Subcutaneous adipose tissue (tissue), 4 donors: ENCODE results near the gene FAM89A. TPM values are rescaled to one million over a fixed set of nuclear protein-coding genes. Genes with fewer than 3 reads are reported as not detected.

ENCODE experiments used
- CTCF ChIP-seq: fragments of 450-650 bp; IDR thresholded peaks from one replicate; pipeline ENCODE4 v1.5.1; 2016; ENCODE audit warnings: low read depth, mild to moderate bottlenecking, control low read depth, antibody characterized with exemption, moderate library complexity
- total RNA-seq, 4 donors: library from RNA; depleted of rRNA; stranded (reverse); fragments of >200 nt; gene quantifications; one replicate each; pipeline ENCODE4 v1.1.0, GENCODE V29; 2016

Gene FAM89A
- total RNA-seq, 4 donors from 2014 or later: 69.5 to 222 (median 140) TPM

- no peak for TF ChIP-seq CTCF
Measured at GRCh38 chr1:230994860-230995259, 45.2 kb downstream of the FAM89A start.

- no peak for TF ChIP-seq CTCF
Measured at GRCh38 chr1:230992100-230992774, 47.8 kb downstream of the FAM89A start.

GRCh38 chr1:230987448-230987847, 52.6 kb downstream of the FAM89A start:
- no peak for TF ChIP-seq CTCF

- no peak for TF ChIP-seq CTCF
Measured at GRCh38 chr1:230986976-230987375, 53.1 kb downstream of the FAM89A start.

GRCh38 chr1:230985711-230986110, 54.3 kb downstream of the FAM89A start:
- TF ChIP-seq CTCF: no peak

GRCh38 chr1:230983811-230984210, 56.2 kb downstream of the FAM89A start:
- TF ChIP-seq CTCF: no peak

GRCh38 chr1:230982696-230983095, 57.4 kb downstream of the FAM89A start:
- no peak for TF ChIP-seq CTCF
